B cell (primary cell): Measurements from ENCODE around the gene LHX4. TPM values are rescaled to one million over a fixed set of nuclear protein-coding genes. Genes with fewer than 3 reads are reported as not detected.

ENCODE experiments used
- ATAC-seq: fragments of 200-7000 bp; cut with Tn5 transposase; one replicate; pipeline ENCODE4 v1.10.0; 2021; ENCODE audit warnings: low read depth, mild to moderate bottlenecking, moderate number of reproducible peaks, moderate library complexity
- CTCF ChIA-PET: fragments of 350-600 bp; sonication (Branson Sonifier 250); formaldehyde crosslinking; loops from one replicate; lab custom pipeline; 2021; ENCODE audit warnings: antibody characterized with exemption, inconsistent platforms; lab: Charles Lee
- POLR2A ChIA-PET: fragments of 350-600 bp; sonication (Branson Sonifier 250); formaldehyde crosslinking; loops from one replicate; lab custom pipeline; 2021; ENCODE audit warnings: antibody characterized with exemption; lab: Charles Lee
- DNase-seq: peaks from one replicate; pipeline ENCODE4 v3.0.0; 2013
- H2AFZ ChIP-seq: 2 replicates; pipeline ENCODE4 v1.6.1; 2012; ENCODE audit warnings: mild to moderate bottlenecking, low read depth, low read length; ENCODE audit not compliant: insufficient read depth, poor library complexity, severe bottlenecking
- H3K27ac ChIP-seq, 2 donors: 1 replicate in 1 of 2; 2 replicates in 1 of 2; pipeline ENCODE4 v1.5.1; 2012 to 2013; ENCODE audit warnings: low read length in 2 of 2, mild to moderate bottlenecking in 2 of 2, moderate library complexity in 1 of 2
- H3K27me3 ChIP-seq, 4 experiments: fragments of 200-600 bp in 1 of 4; sonication (generic) in 1 of 4; replicated peaks in 1 of 4; 1 replicate in 2 of 4; 2 replicates in 2 of 4; pipeline versions ENCODE4 v1.6.1 to v1.7.0; 2013 to 2016; ENCODE audit warnings: low read length in 3 of 4, mild to moderate bottlenecking in 2 of 4, mixed read lengths in 1 of 4, moderate library complexity in 1 of 4; ENCODE audit not compliant: insufficient read depth in 4 of 4, control insufficient read depth in 3 of 4; ENCODE audit errors: control extremely low read depth in 1 of 4
- H3K36me3 ChIP-seq, 2 experiments: replicated peaks in 1 of 2; 1 replicate in 1 of 2; 2 replicates in 1 of 2; pipeline versions ENCODE4 v1.6.1 to v1.7.1; 2013; ENCODE audit warnings: low read length in 1 of 2; ENCODE audit not compliant: insufficient read depth in 2 of 2, control insufficient read depth in 1 of 2; ENCODE audit errors: control extremely low read depth in 1 of 2, extremely low read depth in 1 of 2
- H3K4me1 ChIP-seq, 2 donors: fragments of 200-600 bp in 1 of 2; sonication (generic) in 1 of 2; 1 replicate in 1 of 2; 2 replicates in 1 of 2; pipeline versions ENCODE4 v1.5.1 to v1.6.1; 2013 to 2017; ENCODE audit warnings: low read length in 2 of 2; ENCODE audit not compliant: control insufficient read depth in 2 of 2, insufficient read depth in 2 of 2
- H3K4me2 ChIP-seq: replicated peaks from 2 replicates; pipeline ENCODE3; 2012; ENCODE audit warnings: mild to moderate bottlenecking, low read depth, low read length; ENCODE audit not compliant: poor library complexity, severe bottlenecking
- H3K4me3 ChIP-seq, 5 experiments: fragments of 200-600 bp in 1 of 5; sonication (generic) in 1 of 5; 1 replicate in 3 of 5; 2 replicates in 2 of 5; pipeline versions ENCODE4 v1.5.1 to v1.7.0; 2011 to 2016; ENCODE audit warnings: low read length in 4 of 5, mild to moderate bottlenecking in 4 of 5, low read depth in 2 of 5, control low read depth in 1 of 5, moderate library complexity in 1 of 5; ENCODE audit not compliant: insufficient read depth in 1 of 5; ENCODE audit errors: control extremely low read depth in 1 of 5, extremely low read depth in 1 of 5
- H3K79me2 ChIP-seq: fragments of 200-600 bp; sonication (generic); one replicate; pipeline ENCODE4 v1.6.0; 2016; ENCODE audit warnings: low read length; ENCODE audit not compliant: control insufficient read depth, insufficient read depth
- H3K9ac ChIP-seq: fragments of 200-600 bp; sonication (generic); 2 replicates; pipeline ENCODE4 v1.6.1; 2017; ENCODE audit warnings: mild to moderate bottlenecking, low read length, moderate library complexity
- H3K9me3 ChIP-seq, 3 donors: one replicate each; pipeline versions ENCODE4 v1.6.1 to v1.7.1; 2013; ENCODE audit warnings: low read length in 2 of 3; ENCODE audit not compliant: control insufficient read depth in 2 of 3, insufficient read depth in 1 of 3; ENCODE audit errors: control extremely low read depth in 1 of 3
- H4K20me1 ChIP-seq: 2 replicates; pipeline ENCODE4 v1.6.0; 2012; ENCODE audit warnings: mild to moderate bottlenecking, low read length; ENCODE audit not compliant: insufficient read depth, control insufficient read depth, poor library complexity, severe bottlenecking
- H3K27ac Mint-ChIP-seq: one replicate; pipeline ENCODE4 v1.8.0; 2021; ENCODE audit warnings: mixed read lengths
- H3K27me3 Mint-ChIP-seq: one replicate; pipeline ENCODE4 v1.8.0; 2021; ENCODE audit warnings: mixed read lengths
- H3K4me1 Mint-ChIP-seq: one replicate; pipeline ENCODE4 v1.8.0; 2021; ENCODE audit warnings: mixed read lengths
- H3K4me3 Mint-ChIP-seq: one replicate; pipeline ENCODE4 v1.8.0; 2021; ENCODE audit warnings: mixed read lengths
- H3K9me3 Mint-ChIP-seq: one replicate; pipeline ENCODE4 v1.8.0; 2022; ENCODE audit warnings: mixed read lengths; ENCODE audit not compliant: insufficient read depth
- CTCF ChIP-seq: fragments of 200-600 bp; IDR thresholded peaks from one replicate; pipeline ENCODE4 v1.8.0; 2022; ENCODE audit warnings: antibody characterized with exemption, mild to moderate bottlenecking
- EZH2 ChIP-seq: IDR thresholded peaks from 2 replicates; pipeline ENCODE4 v1.6.1; 2012; ENCODE audit warnings: borderline replicate concordance, low read depth, mild to moderate bottlenecking, moderate library complexity, low read length; ENCODE audit not compliant: insufficient read depth, poor library complexity, severe bottlenecking
- WGBS: methylation state at CpG from one replicate; pipeline ENCODE4 v1.1.5; 2013; ENCODE audit warnings: missing lambda C conversion rate; ENCODE audit not compliant: insufficient coverage; 5-methylcytosine and 5-hydroxymethylcytosine counted together
- intact Hi-C: fragments of 100-400 bp; cut with micrococcal nuclease; formaldehyde crosslinking; loops from one replicate; pipeline ENCODE4 v1.10.0; 2022
- polyA plus RNA-seq: library from polyadenylated mRNA; depleted of rRNA; stranded (reverse); fragments of >200 nt; gene quantifications from 2 replicates; pipeline ENCODE4 v1.2.3, GENCODE V29; 2012
- total RNA-seq, 2 donors: library from RNA; stranded (reverse); fragments of 120-200 nt in 1 of 2; gene quantifications; 1 replicate in 1 of 2; 2 replicates in 1 of 2; pipeline versions ENCODE4 v1.2.3 to v1.2.4, GENCODE V29; 2013 to 2022

The LHX4 gene
- total and polyA plus RNA-seq, 2 donors (not counting 1 experiment from before 2014, with no cell fraction given) = not detected

- H3K4me2 ChIP-seq = no peak overlapping the region
- H2AFZ ChIP-seq = no peak overlapping the region
- no peak overlapping the region for H3K27ac ChIP-seq
- no peaks in the 10 kb centered on the region for H3K4me1 ChIP-seq
- DNase-seq = no peak
- TF ChIP-seq CTCF (no peak), EZH2 (no peak)
- no peak for ATAC-seq
- intact Hi-C loops = no loop called here
- H3K27me3 ChIP-seq = no peaks in the 10 kb centered on the region
- H3K36me3 ChIP-seq = peaks cover 0 to 17% of the 10 kb centered on the region in 2 experiments
- Mint-ChIP-seq H3K27me3 (no peaks in the 10 kb centered on the region), H3K4me1 (no peaks in the 10 kb centered on the region), H3K27ac (no peak overlapping the region), H3K4me3 (no peak overlapping the region), H3K9me3 (no peaks in the 10 kb centered on the region)
- CTCF ChIA-PET = no interaction called here
- POLR2A ChIA-PET = no interaction called here
- H3K9ac ChIP-seq = no peak overlapping the region
- H4K20me1 ChIP-seq = no peaks in the 10 kb centered on the region
- WGBS = 83% methylated on average over 2 of the region's 4 CpGs
- no peaks in the 10 kb centered on the region for H3K9me3 ChIP-seq
- no peak overlapping the region for H3K4me3 ChIP-seq
- H3K79me2 ChIP-seq = no peaks in the 10 kb centered on the region
These were observed 42.3 kb downstream of the LHX4 start for GRCh38 chr1:180272395-180272794.

- Histone ChIP-seq H3K36me3 (peaks cover 0 to 17% of the 10 kb centered on the region in 2 experiments), H3K27me3 (no peaks in the 10 kb centered on the region), H3K9ac (no peak overlapping the region), H3K27ac (no peak overlapping the region), H3K4me2 (no peak overlapping the region), H4K20me1 (no peaks in the 10 kb centered on the region), H3K4me1 (no peaks in the 10 kb centered on the region), H3K9me3 (no peaks in the 10 kb centered on the region), H3K79me2 (no peaks in the 10 kb centered on the region), H3K4me3 (no peak overlapping the region), H2AFZ (no peak overlapping the region)
- Mint-ChIP-seq H3K4me1 (no peaks in the 10 kb centered on the region), H3K4me3 (no peak overlapping the region), H3K9me3 (no peaks in the 10 kb centered on the region), H3K27ac (no peak overlapping the region), H3K27me3 (no peaks in the 10 kb centered on the region)
- 100% methylated on average over 2 of the region's 2 CpGs for WGBS
- DNase-seq (no peak), ATAC-seq (no peak)
- POLR2A ChIA-PET = no interaction called here
- TF ChIP-seq CTCF = no peak
- no peak for TF ChIP-seq EZH2
- CTCF ChIA-PET = no interaction called here
- intact Hi-C loops = no loop called here
These were observed 43.0 kb downstream of the LHX4 start for GRCh38 chr1:180273066-180273465.
